DMS153 (cell line): ENCODE results near the gene BDH2.

Source experiments
- DNase-seq: peaks from one replicate; lab custom pipeline; 2025; lab: John Stamatoyannopoulos, UW

Gene BDH2

DNA sequence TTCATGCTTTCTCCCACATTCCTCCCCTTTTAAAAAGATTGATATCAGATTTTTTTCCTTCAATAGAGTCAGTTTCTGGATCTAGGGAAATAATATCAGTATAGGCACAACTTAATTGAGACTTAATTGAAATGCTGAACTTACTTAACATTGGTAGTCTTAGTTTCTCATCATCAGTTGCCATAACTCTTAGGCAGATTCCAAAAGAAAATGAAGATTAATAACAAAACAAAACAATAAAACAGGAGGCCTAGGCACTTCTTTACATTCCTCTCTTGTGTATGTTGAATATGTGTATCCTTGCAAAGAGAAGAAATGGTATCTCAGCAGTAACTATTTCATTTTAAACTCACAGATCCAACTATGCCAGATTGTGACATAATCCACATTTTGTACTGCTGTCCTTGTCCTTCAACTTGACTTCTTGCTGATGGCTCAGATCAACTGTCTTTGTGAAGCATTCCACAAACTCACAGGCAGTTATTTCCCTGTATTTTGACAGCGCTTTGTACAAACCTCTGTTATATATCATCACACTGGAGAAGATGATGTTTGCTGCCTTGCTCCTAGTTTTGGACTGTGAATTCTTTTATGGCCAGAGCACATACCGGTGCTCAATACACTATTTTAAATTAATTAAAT lies 14.0 kb downstream of the BDH2 start:
- no peak for DNase-seq

DNA sequence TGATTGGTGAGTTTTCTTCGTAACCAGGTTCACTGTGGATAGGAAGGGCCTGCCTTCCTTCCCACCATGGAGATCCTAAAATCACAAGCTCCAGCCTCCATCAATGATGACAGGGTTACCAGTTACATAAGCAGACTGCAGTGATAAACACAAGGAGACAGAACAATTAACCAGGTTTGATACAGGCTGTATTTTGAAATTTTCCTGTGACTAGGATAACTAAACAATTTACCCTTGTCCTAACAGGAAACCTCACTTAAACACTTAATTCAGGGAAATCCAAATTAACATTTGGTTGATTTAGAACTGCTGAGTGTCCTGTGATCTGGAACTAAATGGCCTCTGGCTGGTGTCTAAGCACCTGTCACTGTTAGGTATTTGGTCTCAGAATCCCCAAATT lies 20.0 kb downstream of the BDH2 start:
- DNase-seq: no peak

- no peak for DNase-seq
Measured at GRCh38 chr4:103076747-103077347, 22.8 kb downstream of the BDH2 start, which contains the start of gene SLC9B2. TSS of gene SLC9B2 (minus strand) at chr4:103076761. CDS start at chr4:103067550, 9,211 bp downstream.

DNA sequence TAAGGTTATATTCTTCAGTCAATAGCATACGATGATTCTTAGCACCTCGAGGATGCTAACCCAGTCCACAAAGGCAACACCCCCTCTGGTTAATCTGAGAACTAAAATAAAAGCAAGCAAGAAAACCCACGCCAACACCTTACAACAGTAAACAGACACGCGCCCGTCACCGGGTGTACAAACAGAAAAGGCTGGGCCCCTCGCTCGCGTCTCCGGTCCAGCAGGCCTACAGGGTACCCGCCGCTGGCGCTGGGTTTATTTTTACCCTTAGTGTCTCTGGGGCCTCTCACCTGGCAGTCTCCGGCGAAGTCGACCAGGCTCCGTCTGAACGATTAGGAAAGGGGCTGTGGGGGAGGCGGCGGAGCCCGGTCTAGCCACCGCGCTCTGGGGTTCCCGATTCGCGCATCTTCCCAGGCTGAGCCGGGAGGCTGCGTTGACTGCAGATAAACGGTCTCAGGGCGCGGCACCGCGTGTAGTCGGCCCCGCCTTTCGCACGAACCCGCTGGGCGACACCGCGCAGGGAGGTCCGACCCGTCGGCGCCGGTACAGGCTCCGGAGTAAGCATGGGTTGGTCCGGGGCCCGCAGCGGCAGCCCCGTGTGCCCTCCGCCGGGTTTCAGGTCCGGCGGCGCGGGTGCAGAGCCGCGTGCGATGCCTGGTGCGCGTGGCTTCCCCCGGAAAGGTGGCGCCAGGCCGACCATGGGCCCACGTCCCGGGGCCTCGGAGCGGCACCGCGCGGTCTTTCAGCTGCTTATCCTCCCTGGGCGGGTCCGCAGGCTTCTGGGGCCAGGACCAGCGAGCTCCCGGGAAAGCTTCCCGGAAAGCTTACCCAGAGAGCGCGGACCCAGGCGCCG lies 23.5 kb downstream of the BDH2 start:
- DNase-seq: peak; percentile 28

GRCh38 chr4:103075435-103075893 lies 24.2 kb downstream of the BDH2 start:
- DNase-seq: no peak

DNA sequence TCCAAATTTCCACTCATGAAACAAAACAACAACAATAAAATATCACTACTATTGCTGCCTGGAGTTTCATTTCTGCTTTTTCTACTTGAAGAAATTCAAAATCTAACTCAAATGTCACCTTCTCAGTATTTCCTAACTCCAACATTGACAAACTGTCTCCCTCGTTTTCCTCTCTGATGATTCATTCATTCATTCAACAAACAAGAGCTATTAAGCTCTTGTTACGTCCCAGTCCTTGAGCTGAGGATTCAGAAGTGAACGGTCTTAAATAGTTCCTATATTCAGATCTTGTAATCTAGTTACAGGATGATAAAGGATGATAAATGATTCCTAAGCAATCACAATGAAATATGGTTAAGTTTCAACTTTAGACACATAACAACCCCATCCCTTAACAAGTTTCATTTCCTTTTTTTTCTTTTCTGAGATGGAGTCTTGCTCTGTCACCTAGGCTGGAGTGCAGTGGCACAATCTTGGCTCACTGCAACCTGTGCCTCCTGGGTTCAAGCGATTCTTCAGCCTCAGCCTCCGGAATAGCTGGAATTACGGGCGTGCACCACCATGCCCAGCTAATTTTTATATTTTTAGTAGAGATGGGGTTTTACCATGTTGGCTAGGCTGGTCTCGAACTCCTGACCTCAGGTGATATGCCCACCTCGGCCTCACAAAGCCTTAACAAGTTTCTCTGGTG lies 24.7 kb downstream of the BDH2 start:
- DNase-seq: no peak

- DNase-seq: no peak
Measured at GRCh38 chr4:103073792-103074438, 25.7 kb downstream of the BDH2 start.

- DNase-seq: no peak
Measured at GRCh38 chr4:103067841-103068547, 31.6 kb downstream of the BDH2 start.

DNA sequence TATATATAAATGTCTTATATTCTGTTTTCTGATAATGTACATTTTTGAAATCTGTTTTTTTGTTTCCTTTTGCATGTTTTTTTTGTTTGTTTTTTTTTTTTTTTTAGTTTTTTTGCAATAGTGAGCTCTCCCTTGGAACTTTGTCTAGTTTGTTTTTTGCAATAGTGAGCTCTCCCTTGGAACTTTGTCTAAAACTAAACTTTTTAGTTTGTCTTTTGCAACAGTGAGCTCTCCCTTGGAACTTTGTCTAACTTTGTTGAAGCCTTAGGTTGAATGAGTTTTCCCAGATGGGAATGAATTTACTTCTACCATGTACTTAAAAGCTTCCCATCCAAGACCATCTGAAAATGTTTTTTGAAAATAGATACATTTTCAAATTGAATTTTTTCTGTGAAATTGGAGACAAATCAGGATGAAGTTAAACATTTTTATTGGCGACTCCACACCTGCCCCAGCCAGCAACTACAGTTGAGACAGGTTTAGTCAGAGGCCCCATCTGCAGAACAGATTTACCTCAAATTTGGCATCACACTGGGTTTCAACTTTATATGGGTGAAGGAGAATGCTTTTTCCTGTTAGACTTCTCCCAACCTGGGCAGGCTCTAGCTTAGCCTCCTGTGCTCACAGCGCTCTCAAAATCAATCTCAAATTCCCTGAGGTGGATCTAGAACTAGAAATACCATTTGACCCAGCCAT lies 39.0 kb downstream of the BDH2 start:
- no peak for DNase-seq

DNA sequence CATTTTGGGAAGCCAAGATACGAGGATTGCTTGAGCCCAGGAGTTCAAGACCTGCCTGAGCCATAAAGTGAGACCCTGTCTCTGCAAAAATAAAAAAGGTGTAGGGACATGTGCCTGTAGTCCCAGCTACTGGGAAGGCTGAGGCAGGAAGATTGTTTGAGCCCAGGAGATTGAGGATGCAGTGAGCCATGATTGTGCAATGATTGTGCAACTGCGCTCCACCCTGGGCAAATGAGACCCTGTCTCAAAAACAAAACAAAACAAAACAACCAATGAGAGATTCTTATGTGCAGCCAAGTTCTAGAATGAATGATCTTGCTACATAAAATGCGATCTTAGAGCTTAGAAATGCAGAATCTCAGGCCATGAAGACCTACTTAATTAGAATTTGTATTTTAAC lies 45.6 kb downstream of the BDH2 start:
- no peak for DNase-seq

DNA sequence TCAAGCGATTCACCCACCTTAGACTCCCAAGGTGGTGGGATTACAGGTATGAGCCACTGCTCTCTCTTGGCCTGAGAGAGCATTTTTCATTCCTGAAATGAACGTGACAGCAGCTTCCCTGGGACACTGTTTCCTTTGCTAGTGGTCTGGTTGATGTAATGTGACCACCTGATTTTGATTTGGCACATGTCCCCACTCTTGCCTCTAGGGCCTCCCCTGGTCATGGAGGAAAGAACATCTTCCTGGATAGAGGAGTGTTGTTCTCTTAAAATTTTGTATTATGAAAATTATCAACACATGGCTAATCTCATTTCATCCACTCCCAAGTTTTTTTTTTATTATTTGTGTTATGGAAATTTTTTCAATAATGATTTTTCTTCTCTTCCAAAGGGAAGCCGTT lies 46.9 kb downstream of the BDH2 start:
- DNase-seq: no peak

DNA sequence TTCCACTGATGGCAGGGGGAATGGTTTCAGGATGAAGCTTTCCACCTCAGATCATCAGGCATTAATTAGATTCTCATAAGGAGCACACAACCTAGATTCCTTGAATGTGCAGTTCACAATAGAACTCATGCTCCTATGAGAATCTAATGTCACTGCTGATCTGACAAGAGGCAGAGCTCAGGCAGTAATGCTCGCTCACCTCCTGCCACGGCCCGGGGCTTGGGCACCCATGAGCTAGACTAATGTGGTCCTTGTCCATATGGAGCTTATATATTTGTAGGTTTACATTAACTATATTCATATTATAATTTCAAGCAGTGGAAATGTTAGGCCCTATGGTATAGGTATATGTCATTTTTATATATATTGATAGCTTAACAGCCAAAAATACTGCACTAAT lies 47.5 kb downstream of the BDH2 start:
- DNase-seq: no peak

DNA sequence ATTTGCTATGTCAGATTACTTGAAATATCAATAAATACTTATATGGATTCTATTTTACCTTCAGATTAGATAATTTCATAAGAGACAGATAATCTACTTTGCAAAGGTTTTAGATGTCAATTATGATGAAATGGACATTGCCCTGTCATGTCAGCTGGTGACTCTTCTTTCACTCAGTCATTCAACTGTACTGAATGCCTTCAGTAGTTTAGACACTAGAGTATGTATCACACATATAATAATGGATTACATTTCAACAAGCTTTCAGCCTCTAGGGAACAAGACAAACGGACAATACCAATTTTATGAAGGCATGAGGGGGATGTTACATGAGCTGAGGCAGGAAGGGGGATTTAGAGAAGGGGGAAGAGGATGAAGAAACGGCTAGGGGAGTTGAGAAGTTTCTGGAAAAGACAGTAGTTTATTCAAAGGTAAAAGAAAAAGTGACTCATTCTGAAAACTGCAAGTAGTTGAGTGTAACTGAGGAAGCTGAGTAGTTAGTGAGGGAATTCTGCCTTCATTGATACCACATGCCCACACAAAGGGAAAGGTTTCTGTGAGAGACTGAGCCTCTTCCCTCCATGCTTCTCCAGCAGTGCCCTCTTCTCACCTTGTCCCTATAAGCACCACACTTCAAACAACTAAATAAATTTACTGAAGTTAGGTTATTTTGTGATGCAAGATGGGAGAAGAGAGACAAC lies 48.7 kb downstream of the BDH2 start:
- no peak for DNase-seq

DNA sequence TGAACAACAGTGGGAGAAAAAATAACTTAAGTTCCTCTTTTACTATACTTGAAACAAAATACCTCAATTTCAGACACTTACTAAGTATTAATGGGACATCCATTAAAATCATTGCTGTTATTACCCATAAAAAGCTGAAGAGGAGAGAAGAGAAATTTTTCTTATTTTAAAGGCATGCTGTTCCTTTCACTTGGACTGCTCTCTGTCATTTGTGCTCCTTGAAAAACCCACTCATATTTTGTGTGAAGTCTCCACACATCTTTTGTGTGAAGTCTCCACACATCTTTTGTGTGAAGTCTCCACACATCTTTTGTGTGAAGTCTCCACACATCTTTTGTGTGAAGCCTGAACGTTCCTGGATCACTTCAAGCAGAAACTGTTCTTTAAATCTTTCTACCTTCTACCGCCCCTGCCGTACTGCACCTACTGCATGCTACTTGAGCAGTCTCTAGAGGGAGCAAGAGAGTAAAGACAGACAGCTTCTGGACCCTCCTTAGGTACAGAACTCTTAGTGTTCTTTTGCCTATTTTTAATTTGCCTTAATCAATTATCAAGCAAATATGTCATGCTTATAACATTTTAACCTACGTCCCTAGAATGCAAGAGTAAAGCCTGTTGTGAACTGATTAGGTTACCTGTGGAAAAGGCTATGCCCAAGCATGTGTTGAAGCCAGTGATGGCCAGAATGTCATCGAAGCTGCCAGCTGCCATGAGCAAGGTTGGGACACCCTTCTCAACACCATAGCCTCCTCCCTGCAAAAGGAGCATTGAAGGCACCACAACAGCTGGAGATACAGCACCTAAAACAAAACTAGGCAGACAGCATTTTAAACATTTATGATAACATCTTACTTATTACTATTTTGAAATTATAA lies 53.0 kb downstream of the BDH2 start:
- DNase-seq: no peak

DNA sequence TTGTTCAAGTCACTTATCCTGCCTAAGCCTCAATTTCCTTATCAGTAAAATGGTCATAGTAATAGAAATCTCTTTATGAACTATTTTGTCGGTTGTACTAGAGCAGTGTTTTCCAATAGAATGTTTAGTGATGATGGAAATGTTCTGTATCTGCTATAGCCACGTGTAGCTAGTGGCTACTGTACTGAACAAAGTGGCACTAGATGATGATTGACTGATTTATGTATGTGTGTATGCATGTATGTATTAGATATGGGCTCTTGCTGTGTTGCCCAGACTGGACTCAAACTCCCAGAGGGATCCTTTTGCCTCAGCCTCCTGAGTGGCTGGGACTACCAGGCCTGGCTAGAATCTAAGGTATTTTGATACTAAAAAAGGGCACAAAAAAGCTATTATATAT lies 55.5 kb downstream of the BDH2 start:
- DNase-seq: no peak

DNA sequence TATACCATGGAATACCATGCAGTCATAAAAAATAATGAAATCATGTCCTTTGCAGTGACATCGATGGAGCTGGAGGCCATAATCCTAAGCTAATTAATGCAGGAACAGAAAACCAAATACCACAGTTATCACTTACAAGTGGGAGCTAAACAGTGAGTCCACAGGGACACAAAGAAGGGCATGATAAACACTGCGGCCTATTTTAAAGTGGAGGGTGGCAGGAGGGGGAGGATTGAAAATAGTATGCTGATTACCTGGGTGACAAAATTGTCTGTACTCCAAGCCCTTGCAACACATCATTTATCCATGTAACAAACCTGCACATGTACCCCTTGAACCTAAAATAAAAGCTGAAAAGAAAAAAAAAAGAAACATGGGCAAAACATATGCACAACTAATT lies 63.5 kb downstream of the BDH2 start:
- DNase-seq: no peak

DNA sequence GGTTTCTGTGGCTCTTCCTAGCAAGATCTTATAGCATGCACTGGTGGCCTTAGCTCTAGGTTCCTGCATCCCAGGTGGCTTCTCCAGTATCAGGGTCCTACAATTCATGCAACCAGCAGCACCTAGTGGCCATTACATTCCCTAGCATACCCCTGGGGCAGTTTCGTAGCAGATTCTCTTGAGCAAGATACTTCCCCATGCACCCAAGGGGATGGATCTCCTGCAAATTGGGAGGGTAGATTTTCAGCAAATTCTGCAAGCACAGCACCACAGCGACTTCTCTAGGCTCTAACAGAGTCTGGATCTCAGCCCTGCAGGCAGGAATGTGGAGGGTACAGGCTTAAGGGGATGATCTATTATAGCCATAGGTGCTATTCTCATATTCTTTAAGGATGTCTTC lies 67.1 kb downstream of the BDH2 start:
- DNase-seq: no peak

DNA sequence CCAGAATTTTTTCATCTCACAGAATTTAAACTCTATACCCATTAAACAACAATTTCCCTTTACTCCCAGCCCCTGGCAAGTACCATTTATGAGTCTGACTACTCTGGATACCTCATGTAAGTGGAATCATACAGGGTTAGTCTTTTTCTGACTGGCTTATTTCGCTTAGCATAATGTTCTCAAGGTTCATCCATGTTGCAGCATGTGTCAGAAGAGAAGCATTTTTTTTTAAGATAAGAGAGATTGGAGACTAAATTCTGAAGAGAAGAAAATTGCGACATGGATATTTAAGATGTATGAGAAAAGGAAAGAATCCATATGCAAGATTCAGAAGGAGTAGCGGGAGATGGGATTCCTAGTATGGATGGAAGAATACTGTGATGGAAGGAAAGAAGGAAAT lies 68.8 kb downstream of the BDH2 start:
- no peak for DNase-seq

DNA sequence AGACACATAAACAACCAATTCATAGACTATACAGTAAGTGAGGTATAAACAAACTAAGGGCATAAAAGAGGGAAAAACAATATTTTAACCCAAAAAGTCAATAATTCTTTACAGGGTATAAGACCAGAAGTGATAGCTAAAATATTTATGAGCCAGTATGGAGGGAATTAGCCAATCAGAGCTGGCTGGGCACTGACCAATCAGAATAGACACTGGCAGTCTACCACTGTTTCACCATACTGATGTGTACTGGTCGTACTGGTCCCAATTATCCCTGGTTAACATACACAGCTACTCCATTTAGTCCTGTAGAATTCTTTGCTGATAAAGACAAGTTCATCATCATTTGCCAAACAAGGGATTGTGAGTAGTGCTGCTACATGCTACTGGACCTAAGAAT lies 70.3 kb downstream of the BDH2 start:
- DNase-seq: no peak
